ENCODE data around the gene NOMO2.
"Not testable (repeated sequence)": the region's sequence is repeated elsewhere in the genome, so short reads cannot be mapped to it uniquely, and the experiment has no call there.

DNA sequence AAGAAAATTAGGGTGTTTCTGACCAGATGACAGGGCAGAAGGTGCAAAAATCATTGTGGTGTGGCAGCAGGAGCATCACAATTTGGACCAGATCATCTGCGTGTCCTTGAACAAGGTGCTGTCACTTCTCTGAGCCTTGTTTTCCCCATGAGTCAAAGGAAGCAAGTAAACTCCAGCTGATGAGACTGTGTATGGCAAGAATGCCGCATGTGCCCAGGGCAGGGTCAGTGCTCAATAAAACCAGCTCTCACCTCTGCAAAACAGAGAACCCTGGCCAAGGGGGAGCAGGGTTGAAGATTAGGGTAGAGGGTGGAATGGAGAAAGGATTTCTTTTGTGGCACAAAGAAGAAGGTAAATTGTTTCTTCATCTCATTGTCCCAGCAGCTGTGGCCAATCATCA lies 17.4 kb upstream of the NOMO2 start:
- not testable (repeated sequence) for TF ChIP-seq EZH2phosphoT487 (IDR thresholded peaks at IDR 0.05; ENCODE audit: borderline replicate concordance); EZH2 (IDR thresholded peaks at IDR 0.05); RAD21 (IDR thresholded peaks at IDR 0.05; ENCODE audit: low read depth); POLR2A (IDR thresholded peaks at IDR 0.05; ENCODE audit: borderline replicate concordance, extremely low read depth, insufficient read depth, insufficient read length); FOSL1 (IDR thresholded peaks at IDR 0.05; ENCODE audit: low read depth); YY1 (IDR thresholded peaks at IDR 0.05; ENCODE audit: extremely low read depth, insufficient replicate concordance, low read depth, low read length); SIN3A (IDR thresholded peaks at IDR 0.05; ENCODE audit: low read depth); ZFX (IDR thresholded peaks at IDR 0.05); SRF (IDR thresholded peaks at IDR 0.05; ENCODE audit: low read depth); SP1 (IDR thresholded peaks at IDR 0.05; ENCODE audit: low read depth)
- TF ChIP-seq, protein P1, sequence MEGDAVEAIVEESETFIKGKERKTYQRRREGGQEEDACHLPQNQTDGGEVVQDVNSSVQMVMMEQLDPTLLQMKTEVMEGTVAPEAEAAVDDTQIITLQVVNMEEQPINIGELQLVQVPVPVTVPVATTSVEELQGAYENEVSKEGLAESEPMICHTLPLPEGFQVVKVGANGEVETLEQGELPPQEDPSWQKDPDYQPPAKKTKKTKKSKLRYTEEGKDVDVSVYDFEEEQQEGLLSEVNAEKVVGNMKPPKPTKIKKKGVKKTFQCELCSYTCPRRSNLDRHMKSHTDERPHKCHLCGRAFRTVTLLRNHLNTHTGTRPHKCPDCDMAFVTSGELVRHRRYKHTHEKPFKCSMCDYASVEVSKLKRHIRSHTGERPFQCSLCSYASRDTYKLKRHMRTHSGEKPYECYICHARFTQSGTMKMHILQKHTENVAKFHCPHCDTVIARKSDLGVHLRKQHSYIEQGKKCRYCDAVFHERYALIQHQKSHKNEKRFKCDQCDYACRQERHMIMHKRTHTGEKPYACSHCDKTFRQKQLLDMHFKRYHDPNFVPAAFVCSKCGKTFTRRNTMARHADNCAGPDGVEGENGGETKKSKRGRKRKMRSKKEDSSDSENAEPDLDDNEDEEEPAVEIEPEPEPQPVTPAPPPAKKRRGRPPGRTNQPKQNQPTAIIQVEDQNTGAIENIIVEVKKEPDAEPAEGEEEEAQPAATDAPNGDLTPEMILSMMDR (IDR thresholded peaks at IDR 0.05 in 2 of 3, conservative IDR thresholded peaks at IDR 0.05 in 1 of 3; ENCODE audit: borderline replicate concordance in 1 of 3, insufficient read depth in 1 of 3, low read depth in 2 of 3, low read length in 2 of 3) = not testable (repeated sequence)
- TF ChIP-seq, protein P2, sequence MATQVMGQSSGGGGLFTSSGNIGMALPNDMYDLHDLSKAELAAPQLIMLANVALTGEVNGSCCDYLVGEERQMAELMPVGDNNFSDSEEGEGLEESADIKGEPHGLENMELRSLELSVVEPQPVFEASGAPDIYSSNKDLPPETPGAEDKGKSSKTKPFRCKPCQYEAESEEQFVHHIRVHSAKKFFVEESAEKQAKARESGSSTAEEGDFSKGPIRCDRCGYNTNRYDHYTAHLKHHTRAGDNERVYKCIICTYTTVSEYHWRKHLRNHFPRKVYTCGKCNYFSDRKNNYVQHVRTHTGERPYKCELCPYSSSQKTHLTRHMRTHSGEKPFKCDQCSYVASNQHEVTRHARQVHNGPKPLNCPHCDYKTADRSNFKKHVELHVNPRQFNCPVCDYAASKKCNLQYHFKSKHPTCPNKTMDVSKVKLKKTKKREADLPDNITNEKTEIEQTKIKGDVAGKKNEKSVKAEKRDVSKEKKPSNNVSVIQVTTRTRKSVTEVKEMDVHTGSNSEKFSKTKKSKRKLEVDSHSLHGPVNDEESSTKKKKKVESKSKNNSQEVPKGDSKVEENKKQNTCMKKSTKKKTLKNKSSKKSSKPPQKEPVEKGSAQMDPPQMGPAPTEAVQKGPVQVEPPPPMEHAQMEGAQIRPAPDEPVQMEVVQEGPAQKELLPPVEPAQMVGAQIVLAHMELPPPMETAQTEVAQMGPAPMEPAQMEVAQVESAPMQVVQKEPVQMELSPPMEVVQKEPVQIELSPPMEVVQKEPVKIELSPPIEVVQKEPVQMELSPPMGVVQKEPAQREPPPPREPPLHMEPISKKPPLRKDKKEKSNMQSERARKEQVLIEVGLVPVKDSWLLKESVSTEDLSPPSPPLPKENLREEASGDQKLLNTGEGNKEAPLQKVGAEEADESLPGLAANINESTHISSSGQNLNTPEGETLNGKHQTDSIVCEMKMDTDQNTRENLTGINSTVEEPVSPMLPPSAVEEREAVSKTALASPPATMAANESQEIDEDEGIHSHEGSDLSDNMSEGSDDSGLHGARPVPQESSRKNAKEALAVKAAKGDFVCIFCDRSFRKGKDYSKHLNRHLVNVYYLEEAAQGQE (IDR thresholded peaks at IDR 0.05; ENCODE audit: low read depth) = not testable (repeated sequence)
- TF ChIP-seq, protein P3, sequence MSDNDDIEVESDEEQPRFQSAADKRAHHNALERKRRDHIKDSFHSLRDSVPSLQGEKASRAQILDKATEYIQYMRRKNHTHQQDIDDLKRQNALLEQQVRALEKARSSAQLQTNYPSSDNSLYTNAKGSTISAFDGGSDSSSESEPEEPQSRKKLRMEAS (IDR thresholded peaks at IDR 0.05) = not testable (repeated sequence)
- TF ChIP-seq, protein P4, sequence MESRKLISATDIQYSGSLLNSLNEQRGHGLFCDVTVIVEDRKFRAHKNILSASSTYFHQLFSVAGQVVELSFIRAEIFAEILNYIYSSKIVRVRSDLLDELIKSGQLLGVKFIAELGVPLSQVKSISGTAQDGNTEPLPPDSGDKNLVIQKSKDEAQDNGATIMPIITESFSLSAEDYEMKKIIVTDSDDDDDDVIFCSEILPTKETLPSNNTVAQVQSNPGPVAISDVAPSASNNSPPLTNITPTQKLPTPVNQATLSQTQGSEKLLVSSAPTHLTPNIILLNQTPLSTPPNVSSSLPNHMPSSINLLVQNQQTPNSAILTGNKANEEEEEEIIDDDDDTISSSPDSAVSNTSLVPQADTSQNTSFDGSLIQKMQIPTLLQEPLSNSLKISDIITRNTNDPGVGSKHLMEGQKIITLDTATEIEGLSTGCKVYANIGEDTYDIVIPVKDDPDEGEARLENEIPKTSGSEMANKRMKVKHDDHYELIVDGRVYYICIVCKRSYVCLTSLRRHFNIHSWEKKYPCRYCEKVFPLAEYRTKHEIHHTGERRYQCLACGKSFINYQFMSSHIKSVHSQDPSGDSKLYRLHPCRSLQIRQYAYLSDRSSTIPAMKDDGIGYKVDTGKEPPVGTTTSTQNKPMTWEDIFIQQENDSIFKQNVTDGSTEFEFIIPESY (IDR thresholded peaks at IDR 0.05; ENCODE audit: extremely low read depth, insufficient replicate concordance, low read length) = not testable (repeated sequence)

Measured in HCT116 (cell line).